Transverse colon (tissue), 4 donors: ENCODE data around the gene GAPVD1.

Experiments
- CTCF ChIP-seq, 5 experiments: fragments of 200-600 bp in 3 of 5; fragments of 450-650 bp in 2 of 5; sonication (generic) in 3 of 5; IDR thresholded peaks; 1 replicate in 2 of 5; 2 replicates in 3 of 5; pipeline ENCODE4 v1.5.1; 2016 to 2017; ENCODE audit warnings: antibody characterized with exemption in 5 of 5, inconsistent platforms in 3 of 5, mild to moderate bottlenecking in 2 of 5, moderate library complexity in 1 of 5
- EP300 ChIP-seq: sonication (generic); formaldehyde crosslinking; IDR thresholded peaks from one replicate; pipeline ENCODE4 v1.6.1; 2017; ENCODE audit warnings: antibody characterized with exemption, low read depth
- POLR2A ChIP-seq: fragments of 450-650 bp; IDR thresholded peaks from one replicate; pipeline ENCODE4 v1.6.1; 2016; ENCODE audit warnings: antibody characterized with exemption, mild to moderate bottlenecking, moderate library complexity
- POLR2AphosphoS5 ChIP-seq, 3 donors: sonication (generic); formaldehyde crosslinking; IDR thresholded peaks; one replicate each; pipeline ENCODE4 v1.6.1; 2016; ENCODE audit warnings: antibody characterized with exemption in 3 of 3

DNA sequence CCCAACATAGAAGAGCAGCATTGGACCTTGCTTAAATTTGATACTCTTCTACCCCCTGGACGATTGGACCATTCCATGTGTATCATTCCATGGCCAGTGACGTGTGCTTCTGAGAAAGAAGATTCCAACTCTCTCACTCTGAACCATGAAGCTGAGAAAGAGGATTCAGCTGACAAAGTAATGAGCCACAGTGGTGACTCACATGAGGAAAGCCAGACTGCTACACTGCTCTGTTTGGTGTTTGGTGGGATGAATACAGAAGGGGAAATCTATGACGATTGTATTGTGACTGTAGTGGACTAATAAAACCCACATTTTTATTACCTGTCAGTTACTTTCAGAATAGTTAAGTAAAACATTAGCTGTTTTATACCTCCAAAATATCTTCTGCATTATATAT lies 27.9 kb upstream of the GAPVD1 start:
- TF ChIP-seq POLR2AphosphoS5 (IDR thresholded peaks at IDR 0.05): peak; percentile 37 to 83 (median 74)
- TF ChIP-seq POLR2A: no peak
- peak; percentile 45 for TF ChIP-seq EP300
- TF ChIP-seq CTCF (IDR thresholded peaks at IDR 0.05): no peak
